Measurements from ENCODE around the gene NR1H3. TPM values are rescaled to one million over a fixed set of nuclear protein-coding genes. Genes with fewer than 3 reads are reported as not detected.

The NR1H3 gene
- total and polyA plus RNA-seq, 2 experiments from 2014 or later: 4.9 to 7.2 TPM

GRCh38 chr11:47213950-47214565, 43.7 kb upstream of the NR1H3 start:
- no peaks in the 10 kb centered on the region for H3K9me2 ChIP-seq (ENCODE audit: insufficient read depth)
- peak; percentile 94 for DNase-seq
- H3F3A ChIP-seq (ENCODE audit: insufficient read depth): peaks cover 28% of the 10 kb centered on the region
- peak overlapping the region; percentile 96 for H2AFZ ChIP-seq
- no peaks in the 10 kb centered on the region for H3K9me3 ChIP-seq (ENCODE audit: low read depth)
- no peaks in the 10 kb centered on the region for H4K20me1 ChIP-seq (ENCODE audit: insufficient read depth)
- 9 to 10% methylated on average over 20 of the region's 20 CpGs for WGBS, 2 experiments (ENCODE audit: low coverage in 1 of 2, low lambda C conversion rate in 2 of 2, missing lambda C conversion rate in 2 of 2)
- peak overlapping the region; percentile 79 for H3K4me3 ChIP-seq
- H3K36me3 ChIP-seq (ENCODE audit: low read depth): 0 out of 2 replicates have a peak, but pooled peaks cover 4% of the 10 kb centered on the region
- H3K9ac ChIP-seq: peak overlapping the region; percentile 86
- H3K79me2 ChIP-seq (ENCODE audit: insufficient read depth): peaks cover 24% of the 10 kb centered on the region
- in situ Hi-C loops (cut with MboI): no loop called here
- H3K27ac ChIP-seq: peak overlapping the region; percentile 90
- peak overlapping the region; percentile 95 for H3K4me2 ChIP-seq (ENCODE audit: unreplicated experiment)
- no peaks in the 10 kb centered on the region for H3K27me3 ChIP-seq (replicated peaks; ENCODE audit: insufficient read depth)
- H3K4me1 ChIP-seq (ENCODE audit: insufficient read depth): peaks cover 21% of the 10 kb centered on the region
- no peak for TF ChIP-seq EZH2 (IDR thresholded peaks at IDR 0.05; ENCODE audit: insufficient read depth, poor library complexity, severe bottlenecking)
- no peak for TF ChIP-seq EZH2phosphoT487 (IDR thresholded peaks at IDR 0.05; ENCODE audit: insufficient read depth, low read depth)

DNA sequence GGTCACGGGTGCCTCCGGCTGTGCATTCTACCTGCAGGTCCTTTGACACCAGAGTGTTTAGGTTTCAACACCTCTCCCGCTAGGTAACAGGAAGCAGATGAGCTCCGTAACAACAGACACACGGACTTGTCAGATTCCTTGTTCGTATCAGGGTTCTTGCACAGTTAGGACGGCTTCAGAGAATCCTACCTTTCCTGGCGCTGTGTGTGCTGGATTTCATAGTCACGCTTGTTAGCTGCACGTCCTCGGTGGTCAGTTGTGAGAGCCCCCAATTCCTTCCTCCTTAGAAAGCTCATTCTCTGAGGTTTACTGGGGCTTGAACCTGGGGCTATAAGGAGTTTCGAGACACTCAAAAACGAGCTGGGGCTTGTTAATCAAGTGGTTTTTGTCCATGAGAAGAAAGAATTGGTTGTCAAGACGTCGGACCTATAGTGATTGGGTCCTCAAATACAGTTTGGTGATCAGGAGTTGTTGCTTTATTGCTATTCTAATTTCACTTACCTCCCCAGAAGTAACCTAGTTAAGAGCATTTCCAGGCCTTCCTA, 42.4 kb upstream of the NR1H3 start:
- 0 out of 2 replicates have a peak, but pooled peaks cover 4% of the 10 kb centered on the region for H3K36me3 ChIP-seq (ENCODE audit: low read depth)
- H3K9me2 ChIP-seq (ENCODE audit: insufficient read depth): no peaks in the 10 kb centered on the region
- peak overlapping the region; percentile 79 for H3K4me3 ChIP-seq
- H3K9ac ChIP-seq: peak overlapping the region; percentile 86
- no peaks in the 10 kb centered on the region for H4K20me1 ChIP-seq (ENCODE audit: insufficient read depth)
- no peaks in the 10 kb centered on the region for H3K9me3 ChIP-seq (ENCODE audit: low read depth)
- peaks cover 30% of the 10 kb centered on the region for H3K79me2 ChIP-seq (ENCODE audit: insufficient read depth)
- H3K4me2 ChIP-seq (ENCODE audit: unreplicated experiment): peak overlapping the region; percentile 95
- H3F3A ChIP-seq (ENCODE audit: insufficient read depth): peaks cover 35% of the 10 kb centered on the region
- DNase-seq: peak; percentile 33
- no peaks in the 10 kb centered on the region for H3K27me3 ChIP-seq (replicated peaks; ENCODE audit: insufficient read depth)
- 3 to 7% methylated on average over 15 of the region's 15 CpGs for WGBS, 2 experiments (ENCODE audit: low coverage in 1 of 2, low lambda C conversion rate in 2 of 2, missing lambda C conversion rate in 2 of 2)
- in situ Hi-C loops (cut with MboI): no loop called here
- peak overlapping the region; percentile 90 for H3K27ac ChIP-seq
- no peak for TF ChIP-seq EZH2phosphoT487 (IDR thresholded peaks at IDR 0.05; ENCODE audit: insufficient read depth, low read depth)
- TF ChIP-seq EZH2 (IDR thresholded peaks at IDR 0.05; ENCODE audit: insufficient read depth, poor library complexity, severe bottlenecking): no peak
- peaks cover 32% of the 10 kb centered on the region for H3K4me1 ChIP-seq (ENCODE audit: insufficient read depth)
- H2AFZ ChIP-seq: peak overlapping the region; percentile 96

- Histone ChIP-seq H3K4me3 (peak overlapping the region; percentile 79), H3F3A (ENCODE audit: insufficient read depth) (peaks cover 37% of the 10 kb centered on the region), H3K9me3 (ENCODE audit: low read depth) (no peaks in the 10 kb centered on the region), H3K27ac (peak overlapping the region; percentile 90), H3K4me1 (ENCODE audit: insufficient read depth) (peaks cover 40% of the 10 kb centered on the region), H3K9ac (peak overlapping the region; percentile 86), H3K4me2 (ENCODE audit: unreplicated experiment) (peak overlapping the region; percentile 95), H3K27me3 (replicated peaks; ENCODE audit: insufficient read depth) (no peaks in the 10 kb centered on the region), H3K36me3 (ENCODE audit: low read depth) (0 out of 2 replicates have a peak, but pooled peaks cover 4% of the 10 kb centered on the region), H3K79me2 (ENCODE audit: insufficient read depth) (peaks cover 33% of the 10 kb centered on the region), H2AFZ (peak overlapping the region; percentile 12; the same call in 1 of the 2 replicates), H3K9me2 (ENCODE audit: insufficient read depth) (no peaks in the 10 kb centered on the region), H4K20me1 (ENCODE audit: insufficient read depth) (no peaks in the 10 kb centered on the region)
- peak; percentile 96 for DNase-seq
- in situ Hi-C loops (cut with MboI): no loop called here
- TF ChIP-seq EZH2phosphoT487 (IDR thresholded peaks at IDR 0.05; ENCODE audit: insufficient read depth, low read depth): no peak
- TF ChIP-seq EZH2 (IDR thresholded peaks at IDR 0.05; ENCODE audit: insufficient read depth, poor library complexity, severe bottlenecking): no peak
- WGBS, 2 experiments (ENCODE audit: low coverage in 1 of 2, low lambda C conversion rate in 2 of 2, missing lambda C conversion rate in 2 of 2): 1 to 2% methylated on average over 12 of the region's 12 CpGs
Observed at GRCh38 chr11:47216121-47216798, 41.5 kb upstream of the NR1H3 start.

- Histone ChIP-seq H3K27ac (peak overlapping the region; percentile 65), H3K9me2 (ENCODE audit: insufficient read depth) (no peaks in the 10 kb centered on the region), H3F3A (ENCODE audit: insufficient read depth) (peaks cover 33% of the 10 kb centered on the region), H3K4me3 (no peak overlapping the region), H4K20me1 (ENCODE audit: insufficient read depth) (no peaks in the 10 kb centered on the region), H3K4me1 (ENCODE audit: insufficient read depth) (peaks cover 44% of the 10 kb centered on the region), H3K4me2 (ENCODE audit: unreplicated experiment) (peak overlapping the region; percentile 19), H3K9ac (0 out of 2 replicates have a peak overlapping the region, but pooled peaks have one; percentile 19), H3K9me3 (ENCODE audit: low read depth) (no peaks in the 10 kb centered on the region), H3K27me3 (replicated peaks; ENCODE audit: insufficient read depth) (no peaks in the 10 kb centered on the region), H3K36me3 (ENCODE audit: low read depth) (peaks cover 7% of the 10 kb centered on the region; the same call in 1 of the 2 replicates), H3K79me2 (ENCODE audit: insufficient read depth) (peaks cover 33% of the 10 kb centered on the region), H2AFZ (no peak overlapping the region)
- no peak for TF ChIP-seq EZH2 (IDR thresholded peaks at IDR 0.05; ENCODE audit: insufficient read depth, poor library complexity, severe bottlenecking)
- TF ChIP-seq EZH2phosphoT487 (IDR thresholded peaks at IDR 0.05; ENCODE audit: insufficient read depth, low read depth): peak; percentile 64; the same call in 1 of the 2 replicates
- in situ Hi-C loops (cut with MboI): no loop called here
- DNase-seq: peak; percentile 82
- WGBS, 2 experiments (ENCODE audit: low coverage in 1 of 2, low lambda C conversion rate in 2 of 2, missing lambda C conversion rate in 2 of 2): 3 to 6% methylated on average over 1 of the region's 1 CpG
Observed at GRCh38 chr11:47220401-47220821, 37.4 kb upstream of the NR1H3 start.

Measured in GM23248 (cell line).